KOPT-K1 (cell line): Measurements from ENCODE around the gene LAIR1.
A peak's percentile ranks its signal among the peaks of the same experiment; 100 is the strongest.
"Not testable (repeated sequence)": the region's sequence is repeated elsewhere in the genome, so short reads cannot be mapped to it uniquely, and the experiment has no call there.

Experiments
- H3K27ac ChIP-seq: fragments of 200-600 bp; sonication (generic); 2 replicates; pipeline ENCODE4 v1.5.1; 2016; ENCODE audit warnings: antibody characterized with exemption, mild to moderate bottlenecking, low read depth, low read length; ENCODE audit not compliant: poor library complexity, severe bottlenecking
- H3K36me3 ChIP-seq: fragments of 200-600 bp; sonication (generic); 2 replicates; pipeline ENCODE4 v1.5.1; 2017; ENCODE audit warnings: antibody characterized with exemption, mild to moderate bottlenecking, low read length, moderate library complexity; ENCODE audit not compliant: insufficient read depth
- H3K9me3 ChIP-seq: fragments of 200-600 bp; sonication (generic); 2 replicates; pipeline ENCODE4 v1.5.1; 2017; ENCODE audit warnings: antibody characterized with exemption, low read length, mild to moderate bottlenecking; ENCODE audit not compliant: insufficient read depth, poor library complexity, severe bottlenecking

Gene LAIR1

GRCh38 chr19:54389553-54389952, 24.8 kb upstream of the LAIR1 start:
- peak overlapping the region; percentile 99 for H3K27ac ChIP-seq
- H3K36me3 ChIP-seq: no peaks in the 10 kb centered on the region
- no peaks in the 10 kb centered on the region for H3K9me3 ChIP-seq

- H3K9me3 ChIP-seq: no peaks in the 10 kb centered on the region
These were observed 24.0 kb upstream of the LAIR1 start for GRCh38 chr19:54388802-54389139.

GRCh38 chr19:54387991-54388801, 23.5 kb upstream of the LAIR1 start:
- no peaks in the 10 kb centered on the region for H3K36me3 ChIP-seq
- peak overlapping the region; percentile 99 for H3K27ac ChIP-seq
- H3K9me3 ChIP-seq: no peaks in the 10 kb centered on the region

More at GRCh38 chr19:54388802-54389139, 24.0 kb upstream of the LAIR1 start:
- Histone ChIP-seq H3K27ac (peak overlapping the region; percentile 99), H3K36me3 (no peaks in the 10 kb centered on the region)

- Histone ChIP-seq H3K9me3 (peaks cover 6% of the 10 kb centered on the region), H3K27ac (no peak overlapping the region), H3K36me3 (no peaks in the 10 kb centered on the region)
These were observed 18.6 kb upstream of the LAIR1 start for GRCh38 chr19:54383330-54383729.

DNA sequence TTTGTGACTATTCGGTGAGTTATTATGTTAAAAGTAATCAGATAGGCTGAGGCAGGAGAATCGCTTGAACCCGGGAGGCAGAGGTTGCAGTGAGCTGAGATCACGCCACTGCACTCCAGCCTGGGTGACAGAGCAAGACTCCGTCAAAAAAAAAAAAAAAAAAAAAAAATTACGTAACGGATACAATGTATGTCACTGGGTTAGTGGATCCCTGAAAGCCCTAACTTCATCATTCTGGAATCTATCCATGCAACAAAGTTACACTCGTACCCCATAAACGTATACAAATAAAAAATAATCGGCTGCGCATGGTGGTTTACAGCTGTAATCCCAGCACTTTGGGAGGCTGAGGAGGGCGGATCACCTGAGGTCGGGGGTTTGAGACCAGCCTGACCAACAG, 17.3 kb upstream of the LAIR1 start:
- H3K9me3 ChIP-seq, H3K36me3 ChIP-seq, H3K27ac ChIP-seq: not testable (repeated sequence)

GRCh38 chr19:54380897-54381296, 16.2 kb upstream of the LAIR1 start:
- H3K27ac ChIP-seq: peak overlapping the region; percentile 99

DNA sequence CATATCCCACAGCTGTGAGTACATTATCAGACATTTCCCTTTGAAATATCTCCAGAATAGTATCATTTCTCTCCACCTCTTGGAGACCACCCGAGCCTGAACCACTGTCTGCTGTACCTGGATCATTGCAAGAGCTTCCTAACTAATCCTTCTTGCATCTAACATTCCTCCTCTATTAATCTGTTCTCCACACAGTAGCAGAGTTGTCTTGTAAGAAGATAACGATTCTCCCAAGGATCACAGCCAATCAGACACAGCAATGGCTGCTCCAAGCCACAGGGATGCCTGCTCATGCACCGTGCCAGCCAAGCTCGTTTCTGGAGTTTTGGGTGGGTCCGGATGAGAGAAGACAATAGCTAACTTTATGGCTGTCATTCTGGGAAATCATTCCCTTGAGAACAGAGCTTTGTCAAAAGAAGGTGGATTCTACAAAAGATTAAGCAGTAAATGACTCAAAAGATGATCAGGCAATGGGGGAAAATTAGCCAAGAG, 14.5 kb upstream of the LAIR1 start:
- H3K36me3 ChIP-seq: no peaks in the 10 kb centered on the region

More at GRCh38 chr19:54380897-54381296, 16.2 kb upstream of the LAIR1 start:
- H3K36me3 ChIP-seq: no peaks in the 10 kb centered on the region
- peaks cover 6% of the 10 kb centered on the region for H3K9me3 ChIP-seq

GRCh38 chr19:54376610-54377285, 12.0 kb upstream of the LAIR1 start:
- Histone ChIP-seq H3K36me3 (no peaks in the 10 kb centered on the region), H3K27ac (peak overlapping the region; percentile 99)

More for the DNA sequence above, 14.5 kb upstream of the LAIR1 start:
- Histone ChIP-seq H3K27ac (peak overlapping the region; percentile 99), H3K9me3 (peaks cover 6% of the 10 kb centered on the region)

DNA sequence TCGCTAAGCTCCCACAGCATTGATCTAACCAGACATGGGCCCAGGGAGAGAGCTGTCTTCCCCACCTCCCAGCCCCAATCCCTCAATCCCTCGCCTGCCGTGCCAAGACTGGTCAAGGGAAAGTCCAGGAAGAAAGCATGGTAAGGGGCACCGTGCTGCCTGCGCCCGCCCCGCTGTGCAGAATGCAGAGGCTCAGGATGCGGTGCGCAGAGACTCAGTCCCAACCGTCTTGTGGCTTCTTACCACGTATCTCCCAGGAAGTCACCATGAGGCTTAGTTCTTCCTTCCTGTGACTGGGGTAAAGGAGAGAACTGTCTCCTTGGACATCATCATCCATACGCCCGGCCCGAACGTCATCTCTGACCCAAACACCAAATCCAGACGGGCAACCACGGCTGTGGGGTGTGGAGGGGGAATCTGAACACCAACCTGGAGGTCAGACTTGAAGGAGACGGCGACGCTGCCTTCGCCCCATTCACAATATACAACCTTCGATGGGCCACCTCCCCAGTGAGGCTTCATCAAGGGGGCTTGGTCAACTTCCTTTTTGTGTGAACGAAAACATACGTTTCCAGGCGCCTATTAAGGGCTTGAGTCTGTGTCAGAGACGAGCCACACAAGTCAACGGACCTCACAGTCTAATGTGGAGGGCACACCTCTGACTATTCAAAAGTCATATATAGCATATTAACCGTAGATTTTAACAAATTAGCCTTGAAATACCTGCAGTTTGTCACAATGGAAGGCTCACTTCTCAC, 10.6 kb upstream of the LAIR1 start:
- H3K27ac ChIP-seq: peak overlapping the region; percentile 99
- H3K9me3 ChIP-seq, H3K36me3 ChIP-seq: not testable (repeated sequence)

More at GRCh38 chr19:54376610-54377285, 12.0 kb upstream of the LAIR1 start:
- H3K9me3 ChIP-seq: peaks cover 6% of the 10 kb centered on the region

- Histone ChIP-seq H3K9me3 (no peaks in the 10 kb centered on the region), H3K36me3 (no peaks in the 10 kb centered on the region), H3K27ac (peak overlapping the region; percentile 99)
These were observed 9.3 kb upstream of the LAIR1 start for GRCh38 chr19:54373781-54374631.

- H3K9me3 ChIP-seq, H3K36me3 ChIP-seq: not testable (repeated sequence)
- H3K27ac ChIP-seq: peak overlapping the region; percentile 99
These were observed 6.7 kb upstream of the LAIR1 start for GRCh38 chr19:54371453-54371852.

DNA sequence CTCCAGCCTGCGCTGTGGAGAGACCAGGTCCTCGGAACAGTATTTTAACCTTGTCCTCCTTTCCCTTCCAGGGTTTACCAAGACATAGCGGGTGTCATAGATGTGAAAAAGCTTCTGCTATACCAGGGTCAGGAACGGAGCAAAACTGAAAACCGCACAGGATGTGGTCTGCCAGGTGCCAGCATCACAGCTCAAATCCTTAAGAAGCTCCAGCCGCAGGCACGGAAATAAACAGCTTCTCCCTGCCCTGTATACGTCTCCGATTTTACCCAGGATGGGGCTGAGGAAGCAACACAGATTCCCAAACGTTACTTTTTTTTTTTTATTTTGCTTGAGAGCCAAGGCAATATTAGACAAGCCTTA, 5.7 kb upstream of the LAIR1 start:
- not testable (repeated sequence) for H3K36me3 ChIP-seq, H3K9me3 ChIP-seq
- peak overlapping the region; percentile 99 for H3K27ac ChIP-seq

GRCh38 chr19:54369688-54370433, 5.1 kb upstream of the LAIR1 start:
- H3K9me3 ChIP-seq, H3K36me3 ChIP-seq: not testable (repeated sequence)
- peak overlapping the region; percentile 99 for H3K27ac ChIP-seq
